ENCODE results near the gene ARID3A.
A peak's percentile ranks its signal among the peaks of the same experiment; 100 is the strongest.
"Not testable (repeated sequence)": the region's sequence is repeated elsewhere in the genome, so short reads cannot be mapped to it uniquely, and the experiment has no call there.

The ARID3A gene, protein sequence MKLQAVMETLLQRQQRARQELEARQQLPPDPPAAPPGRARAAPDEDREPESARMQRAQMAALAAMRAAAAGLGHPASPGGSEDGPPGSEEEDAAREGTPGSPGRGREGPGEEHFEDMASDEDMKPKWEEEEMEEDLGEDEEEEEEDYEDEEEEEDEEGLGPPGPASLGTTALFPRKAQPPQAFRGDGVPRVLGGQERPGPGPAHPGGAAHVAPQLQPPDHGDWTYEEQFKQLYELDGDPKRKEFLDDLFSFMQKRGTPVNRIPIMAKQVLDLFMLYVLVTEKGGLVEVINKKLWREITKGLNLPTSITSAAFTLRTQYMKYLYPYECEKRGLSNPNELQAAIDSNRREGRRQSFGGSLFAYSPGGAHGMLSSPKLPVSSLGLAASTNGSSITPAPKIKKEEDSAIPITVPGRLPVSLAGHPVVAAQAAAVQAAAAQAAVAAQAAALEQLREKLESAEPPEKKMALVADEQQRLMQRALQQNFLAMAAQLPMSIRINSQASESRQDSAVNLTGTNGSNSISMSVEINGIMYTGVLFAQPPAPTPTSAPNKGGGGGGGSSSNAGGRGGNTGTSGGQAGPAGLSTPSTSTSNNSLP

DNA sequence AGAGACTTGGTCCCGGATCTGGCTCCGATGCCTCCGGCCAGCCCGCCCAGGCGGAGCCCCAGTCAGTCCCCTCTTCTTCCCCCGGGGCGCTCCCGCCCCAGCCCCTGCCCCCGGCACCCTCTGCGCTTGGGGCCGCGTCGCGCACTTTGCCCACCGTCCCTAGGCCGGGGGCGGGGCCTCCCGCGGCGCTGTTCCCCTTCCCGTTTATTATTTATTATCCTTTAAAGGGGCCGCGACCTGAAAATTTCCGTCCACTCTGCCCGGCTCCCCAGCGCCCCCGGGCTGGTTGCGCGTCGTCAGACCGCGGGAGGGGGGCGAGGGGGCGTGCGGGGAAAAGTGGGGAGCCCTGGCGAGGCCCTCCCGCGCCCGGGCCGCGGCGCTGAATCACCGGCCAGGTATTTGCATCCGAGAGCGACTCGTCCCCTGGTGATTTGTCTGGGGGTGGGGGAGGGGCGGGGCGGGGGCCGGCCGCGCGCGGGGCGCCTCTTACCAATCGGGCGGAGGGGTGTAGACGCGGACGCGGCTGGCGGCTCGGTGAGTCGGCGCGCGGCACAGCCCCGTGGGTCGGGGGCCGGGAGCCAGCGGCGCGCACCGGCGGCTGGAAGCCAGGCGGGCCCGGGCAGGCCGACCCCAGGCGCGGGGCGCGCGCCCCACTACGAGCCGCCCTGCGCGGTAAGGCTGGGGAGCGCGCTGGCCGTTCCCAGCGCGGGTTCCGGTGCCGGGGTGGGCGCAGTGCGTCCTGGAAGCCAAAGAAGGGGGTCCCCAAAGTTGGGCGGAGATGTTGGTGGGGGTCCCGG, at the start of gene ARID3A:
ARID3A (plus strand) TSS at position 510 of the 797 bp plus-strand sequence. CDS start 3,494 bp downstream, outside the sequence.
- peak; percentile 74 for DNase-seq

DNA sequence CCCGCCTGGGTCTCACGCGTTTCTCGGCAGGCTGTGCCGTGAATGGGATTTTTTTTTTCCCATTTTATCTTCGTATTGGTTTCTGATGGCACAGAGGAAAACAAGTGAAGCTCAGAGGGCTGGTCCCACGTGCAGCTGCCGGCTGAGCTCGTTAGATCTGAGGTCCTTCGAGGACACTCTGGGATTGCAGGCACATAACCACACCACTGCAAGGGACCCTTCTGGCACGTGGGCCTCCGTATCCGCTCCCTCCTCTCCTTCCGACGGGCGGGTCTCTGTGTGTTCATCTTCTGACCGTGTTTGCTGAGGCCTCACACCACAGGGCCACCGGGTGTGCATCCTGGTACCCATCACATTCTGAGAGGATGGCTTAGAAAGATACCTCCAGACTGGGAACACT, 49.7 kb upstream of the ARID3A start:
- DNase-seq: no peak

DNA sequence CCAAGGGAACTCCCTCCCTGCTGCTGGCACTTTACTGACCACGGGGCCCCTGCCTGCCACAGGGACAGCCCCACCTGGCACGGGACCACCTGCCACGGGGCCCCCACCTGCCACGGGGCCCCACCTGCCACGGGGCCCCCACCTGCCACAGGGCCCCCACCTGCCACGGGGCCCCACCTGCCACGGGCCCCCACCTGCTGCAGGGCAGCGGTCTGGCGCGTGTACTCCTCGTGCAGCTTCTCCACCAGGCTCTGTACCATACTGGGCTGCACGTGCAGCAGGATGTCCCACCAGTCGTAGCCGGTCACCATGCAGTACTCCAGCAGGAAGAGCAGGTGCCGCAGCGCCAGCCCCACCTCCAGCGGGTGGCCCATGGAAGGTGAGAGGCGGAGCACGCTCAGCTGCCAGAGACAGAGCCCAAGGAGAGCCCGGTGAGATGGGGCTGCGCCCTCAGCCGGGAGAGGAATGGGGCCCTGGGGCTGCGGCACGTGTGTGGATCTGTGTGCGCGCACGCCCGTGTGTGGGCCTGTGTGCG, 49.0 kb upstream of the ARID3A start:
- DNase-seq: no peak

DNA sequence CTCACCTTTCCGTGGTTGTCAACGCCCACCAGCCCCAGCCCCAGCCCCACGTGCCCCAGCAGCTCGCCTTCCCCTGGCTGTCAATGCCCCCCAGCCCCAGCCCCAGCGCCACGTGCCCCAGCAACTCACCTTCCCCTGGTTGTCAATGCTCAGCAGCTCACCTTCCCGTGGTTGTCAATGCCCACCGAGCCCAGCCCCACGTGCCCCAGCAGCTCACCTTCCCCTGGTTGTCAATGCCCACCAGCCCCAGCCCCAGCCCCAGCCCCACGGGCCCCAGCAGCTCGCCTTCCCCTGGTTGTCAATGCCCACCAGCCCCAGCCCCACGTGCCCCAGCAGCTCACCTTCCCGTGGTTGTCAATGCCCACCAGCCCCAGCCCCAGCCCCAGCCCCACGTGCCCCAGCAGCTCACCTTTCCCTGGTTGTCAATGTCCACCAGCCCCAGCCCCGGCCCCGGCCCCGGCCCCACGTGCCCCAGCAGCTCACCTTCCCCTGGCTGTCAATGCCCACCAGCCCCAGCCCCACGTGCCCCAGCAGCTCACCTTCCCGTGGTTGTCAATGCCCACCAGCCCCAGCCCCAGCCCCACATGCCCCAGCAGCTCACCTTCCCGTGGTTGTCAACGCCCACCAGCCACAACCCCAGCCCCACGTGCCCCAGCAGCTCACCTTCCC, 47.7 kb upstream of the ARID3A start:
- DNase-seq: not testable (repeated sequence)

DNA sequence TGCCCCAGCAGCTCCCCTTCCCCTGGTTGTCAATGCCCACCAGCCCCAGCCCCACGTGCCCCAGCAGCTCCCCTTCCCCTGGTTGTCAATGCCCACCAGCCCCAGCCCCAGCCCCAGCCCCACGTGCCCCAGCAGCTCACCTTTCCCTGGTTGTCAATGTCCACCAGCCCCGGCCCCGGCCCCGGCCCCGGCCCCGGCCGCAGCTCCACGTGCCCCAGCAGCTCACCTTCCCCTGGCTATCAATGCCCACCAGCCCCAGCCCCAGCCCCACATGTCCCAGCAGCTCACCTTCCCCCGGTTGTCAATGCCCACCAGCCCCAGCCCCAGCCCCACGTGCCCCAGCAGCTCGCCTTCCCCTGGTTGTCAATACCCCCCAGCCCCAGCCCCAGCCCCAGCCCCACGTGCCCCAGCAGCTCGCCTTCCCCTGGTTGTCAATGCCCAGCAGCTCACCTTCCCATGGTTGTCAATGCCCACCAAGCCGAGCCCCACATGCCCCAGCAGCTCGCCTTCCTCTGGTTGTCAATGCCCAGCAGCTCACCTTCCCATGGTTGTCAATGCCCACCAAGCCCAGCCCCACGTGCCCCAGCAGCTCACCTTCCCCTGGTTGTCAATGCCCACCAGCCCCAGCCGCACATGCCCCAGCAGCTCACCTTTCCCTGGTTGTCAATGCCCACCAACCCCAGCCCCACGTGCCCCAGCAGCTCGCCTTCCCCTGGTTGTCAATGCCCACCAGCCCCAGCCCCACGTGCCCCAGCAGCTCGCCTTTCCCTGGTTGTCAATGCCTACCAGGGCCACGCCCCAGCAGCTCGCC, 46.9 kb upstream of the ARID3A start:
- DNase-seq: not testable (repeated sequence)

DNA sequence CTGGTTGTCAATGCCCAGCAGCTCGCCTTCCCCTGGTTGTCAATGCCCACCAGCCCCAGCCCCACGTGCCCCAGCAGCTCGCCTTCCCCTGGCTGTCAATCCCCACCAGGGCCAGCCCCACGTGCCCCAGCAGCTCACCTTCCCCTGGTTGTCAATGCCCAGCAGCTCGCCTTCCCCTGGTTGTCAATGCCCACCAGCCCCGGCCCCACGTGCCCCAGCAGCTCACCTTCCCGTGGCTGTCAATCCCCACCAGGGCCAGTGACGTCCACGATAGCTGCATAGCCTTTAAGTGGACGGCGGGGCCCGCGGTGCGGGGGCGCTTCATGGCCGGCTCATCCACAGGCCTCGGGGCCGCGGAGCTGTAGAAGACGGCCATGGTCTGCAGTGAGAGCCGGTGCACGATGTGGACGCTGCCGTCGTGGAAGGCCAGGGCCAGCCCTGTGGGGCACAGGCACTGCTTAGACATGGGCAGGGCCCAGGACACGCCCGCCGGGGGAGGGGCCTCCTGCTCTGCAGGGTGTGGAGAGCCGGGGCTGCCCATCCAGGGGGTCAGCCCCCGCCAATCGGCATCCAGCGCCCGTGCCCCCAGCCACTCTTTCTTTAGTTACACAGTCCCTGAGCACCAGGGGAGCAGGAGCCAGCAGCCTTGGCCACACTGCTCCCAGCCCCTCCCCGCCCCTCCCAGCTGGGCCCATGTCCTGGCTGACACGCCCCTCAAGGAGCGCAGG, 46.0 kb upstream of the ARID3A start:
- no peak for DNase-seq

DNA sequence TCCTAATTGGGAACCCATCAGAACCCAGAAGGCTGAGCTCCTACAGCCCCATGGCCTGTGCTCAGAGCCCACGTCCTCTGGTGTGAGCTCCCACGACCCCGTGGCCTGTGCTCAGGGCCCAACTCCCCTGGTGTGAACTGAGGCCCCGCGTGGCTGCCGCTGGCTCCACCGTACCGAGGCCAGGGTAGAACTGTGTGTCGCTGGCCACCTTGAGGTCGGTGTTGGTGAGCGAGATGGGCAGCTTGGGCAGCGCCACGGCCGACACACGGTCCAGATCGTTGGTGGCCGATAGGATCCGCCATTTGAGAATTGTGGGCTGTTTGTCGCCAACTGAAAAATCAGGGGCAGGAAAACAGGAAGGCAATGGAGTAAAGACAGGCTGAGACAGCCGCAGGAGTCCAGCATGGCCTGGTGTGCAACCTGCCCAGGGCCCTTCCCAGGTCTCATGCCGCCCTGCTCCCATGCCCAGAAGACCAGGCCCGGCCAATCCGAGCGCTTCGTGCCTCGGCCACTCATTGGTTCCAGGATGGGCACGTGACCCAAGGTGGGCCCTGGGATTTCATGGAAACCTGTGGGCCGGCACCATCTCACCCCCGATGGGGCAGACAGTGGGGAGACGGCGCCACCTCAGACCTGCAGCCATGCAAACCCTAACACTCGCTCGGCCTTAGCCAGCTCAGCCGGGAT, 44.3 kb upstream of the ARID3A start:
- no peak for DNase-seq

DNA sequence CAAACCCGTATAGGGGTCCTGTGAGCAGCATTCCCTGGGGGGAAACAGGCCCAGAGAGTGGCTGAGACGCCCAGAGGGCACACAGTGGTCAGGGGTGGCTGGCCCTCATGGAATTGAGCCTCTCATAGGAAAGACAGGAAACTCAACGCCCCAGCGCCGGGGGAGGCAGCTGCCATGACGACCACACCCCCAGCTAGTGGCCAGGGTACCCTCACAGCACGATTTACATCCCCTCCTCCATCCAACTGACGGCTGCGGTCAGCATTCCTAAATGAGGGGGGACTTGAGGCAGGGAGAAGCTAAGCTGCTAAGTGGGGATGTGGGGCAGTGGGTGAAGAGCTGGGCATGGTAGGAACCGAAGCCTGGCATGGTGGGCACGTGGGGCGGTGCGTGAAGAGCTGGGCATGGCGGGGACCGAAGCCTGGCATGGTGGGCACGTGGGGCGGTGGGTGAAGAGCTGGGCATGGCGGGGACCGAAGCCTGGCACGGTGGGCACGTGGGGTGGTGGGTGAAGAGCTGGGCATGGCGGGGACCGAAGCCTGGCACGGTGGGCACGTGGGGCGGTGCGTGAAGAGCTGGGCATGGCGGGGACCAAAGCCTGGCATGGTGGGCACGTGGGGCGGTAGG, 42.9 kb upstream of the ARID3A start:
- DNase-seq: no peak

DNA sequence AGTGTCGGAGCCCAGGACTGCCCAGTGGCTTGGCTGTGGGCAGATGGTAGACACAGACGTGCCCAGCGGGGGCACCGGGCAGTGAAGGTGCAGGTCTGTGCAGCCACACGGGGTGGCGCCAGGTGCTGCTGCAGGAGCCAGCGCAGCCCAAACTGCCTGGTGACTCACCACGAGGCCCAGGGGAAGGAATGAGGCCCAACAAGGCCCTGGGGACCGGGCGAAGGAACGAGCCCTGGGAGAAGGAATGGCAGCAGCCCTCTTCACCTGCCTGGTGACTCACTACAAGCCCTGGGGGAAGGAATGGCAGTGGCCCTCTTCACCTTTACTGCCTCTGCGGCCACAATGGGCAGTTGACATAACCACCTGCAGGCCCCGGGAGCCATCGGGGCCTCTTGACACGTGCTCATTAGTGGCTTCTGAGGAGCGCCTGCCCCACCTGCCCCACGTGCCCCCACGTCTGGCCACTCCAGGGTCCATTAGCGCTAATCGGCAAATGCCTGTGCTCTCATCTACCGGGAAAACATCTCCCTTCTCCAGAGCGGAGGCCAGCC, 42.1 kb upstream of the ARID3A start:
- no peak for DNase-seq

DNA sequence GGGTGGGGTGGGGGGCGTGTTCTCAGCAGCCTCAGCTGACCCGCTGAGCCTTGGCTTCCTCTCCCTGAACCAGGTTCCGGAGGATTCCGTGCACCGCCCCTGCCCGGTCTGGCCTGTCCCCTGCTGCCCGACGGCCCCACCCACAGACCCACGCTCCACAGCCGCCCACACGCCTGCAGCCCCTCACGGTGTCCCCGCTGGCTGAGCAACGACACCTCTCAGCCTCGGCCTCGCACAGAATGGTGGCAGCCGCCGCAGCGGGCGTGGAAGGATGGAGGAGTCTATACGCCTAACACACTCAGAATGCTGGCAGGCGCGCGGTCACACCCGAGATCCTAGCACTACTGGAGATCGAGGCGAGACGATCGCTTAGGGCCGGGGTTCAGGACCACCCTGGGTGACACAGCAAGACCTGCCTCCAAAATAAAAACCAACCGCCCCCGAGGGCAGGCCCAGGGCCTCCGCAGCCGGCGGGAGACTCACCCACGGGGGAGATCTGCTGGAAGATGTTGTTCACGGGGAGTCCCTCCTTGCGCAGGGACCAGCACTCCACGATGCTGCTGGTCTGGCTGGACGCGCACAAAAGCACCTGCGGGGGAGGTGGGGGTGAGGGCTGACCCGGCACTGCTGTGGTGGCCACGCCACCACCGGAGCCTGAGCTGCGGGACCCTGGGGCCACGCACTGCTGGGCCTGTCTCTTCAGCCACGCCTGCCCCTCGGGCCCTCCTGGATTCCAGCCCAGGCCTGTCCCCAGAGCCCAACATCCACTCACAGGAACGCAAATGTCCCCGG, 41.2 kb upstream of the ARID3A start:
- DNase-seq: no peak

DNA sequence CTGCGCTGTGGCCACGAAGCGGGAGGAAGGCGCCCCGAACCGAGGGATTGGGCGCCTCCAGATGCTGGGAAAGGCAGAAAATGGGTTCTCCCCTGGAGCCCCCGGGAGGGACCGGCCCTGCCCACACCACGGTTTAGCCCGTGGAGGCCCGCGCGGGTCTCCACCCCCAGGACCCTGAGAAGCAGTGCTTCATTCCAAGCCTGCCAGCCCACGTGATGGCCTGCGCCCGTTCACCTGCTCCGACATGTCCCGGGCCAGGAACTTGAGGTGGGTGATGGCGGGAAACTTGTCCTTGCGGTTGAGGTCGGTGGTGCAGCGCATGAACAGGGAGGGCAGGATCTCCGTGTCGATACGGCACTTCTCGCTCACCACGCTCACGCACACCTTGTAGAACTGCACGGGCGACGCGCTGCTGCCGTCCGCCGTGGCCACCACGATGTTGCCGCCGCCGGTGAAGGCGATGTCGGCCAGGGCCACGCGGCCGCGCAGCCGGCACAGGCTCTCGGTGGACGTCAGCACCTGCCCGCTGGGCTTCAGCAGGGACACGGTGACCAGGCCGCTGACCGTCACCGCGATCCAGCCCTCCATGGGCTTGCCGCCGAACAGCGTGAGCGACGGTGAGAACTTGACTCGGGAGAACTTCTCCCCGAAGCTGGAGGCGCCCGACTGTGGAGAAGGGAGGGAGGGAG, 40.2 kb upstream of the ARID3A start:
- no peak for DNase-seq

DNA sequence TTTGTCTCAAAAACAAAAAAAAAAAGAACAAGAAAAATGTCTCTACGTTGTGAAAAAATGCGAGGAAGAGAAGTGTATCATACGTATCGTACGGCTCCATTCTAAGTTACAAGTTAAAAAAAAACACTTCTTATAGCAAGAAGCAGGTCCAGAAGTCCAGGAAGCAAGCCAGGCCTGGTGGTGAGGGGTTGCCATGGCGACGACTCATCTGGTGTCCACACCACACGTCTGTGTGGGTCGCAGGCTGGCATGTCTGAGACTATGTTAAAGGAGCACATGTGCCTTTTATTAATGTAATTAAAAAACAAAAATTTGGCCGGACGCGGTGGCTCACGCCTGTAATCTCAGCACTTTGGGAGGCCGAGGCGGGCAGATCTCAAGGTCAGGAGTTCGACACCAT, 38.8 kb upstream of the ARID3A start:
- DNase-seq: no peak

DNA sequence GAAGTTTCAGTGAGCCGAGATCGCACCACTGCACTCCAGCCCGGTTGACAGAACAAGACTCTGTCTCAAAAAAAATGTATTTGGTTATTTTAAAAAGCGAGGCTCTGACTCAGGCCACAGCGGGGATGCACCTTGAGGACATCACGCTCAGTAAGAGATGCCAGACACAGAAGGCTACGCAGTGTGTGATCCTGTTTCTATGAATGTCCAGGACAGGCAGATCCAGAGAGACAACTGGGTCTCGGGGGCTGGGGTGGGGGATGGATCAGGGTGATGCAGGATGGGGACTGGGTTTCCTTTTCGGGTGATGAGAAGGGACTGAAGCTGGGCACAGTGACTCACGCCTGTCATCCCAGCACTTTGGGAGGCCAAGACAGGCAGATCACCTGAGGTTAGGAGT, 38.2 kb upstream of the ARID3A start:
- DNase-seq: no peak

DNA sequence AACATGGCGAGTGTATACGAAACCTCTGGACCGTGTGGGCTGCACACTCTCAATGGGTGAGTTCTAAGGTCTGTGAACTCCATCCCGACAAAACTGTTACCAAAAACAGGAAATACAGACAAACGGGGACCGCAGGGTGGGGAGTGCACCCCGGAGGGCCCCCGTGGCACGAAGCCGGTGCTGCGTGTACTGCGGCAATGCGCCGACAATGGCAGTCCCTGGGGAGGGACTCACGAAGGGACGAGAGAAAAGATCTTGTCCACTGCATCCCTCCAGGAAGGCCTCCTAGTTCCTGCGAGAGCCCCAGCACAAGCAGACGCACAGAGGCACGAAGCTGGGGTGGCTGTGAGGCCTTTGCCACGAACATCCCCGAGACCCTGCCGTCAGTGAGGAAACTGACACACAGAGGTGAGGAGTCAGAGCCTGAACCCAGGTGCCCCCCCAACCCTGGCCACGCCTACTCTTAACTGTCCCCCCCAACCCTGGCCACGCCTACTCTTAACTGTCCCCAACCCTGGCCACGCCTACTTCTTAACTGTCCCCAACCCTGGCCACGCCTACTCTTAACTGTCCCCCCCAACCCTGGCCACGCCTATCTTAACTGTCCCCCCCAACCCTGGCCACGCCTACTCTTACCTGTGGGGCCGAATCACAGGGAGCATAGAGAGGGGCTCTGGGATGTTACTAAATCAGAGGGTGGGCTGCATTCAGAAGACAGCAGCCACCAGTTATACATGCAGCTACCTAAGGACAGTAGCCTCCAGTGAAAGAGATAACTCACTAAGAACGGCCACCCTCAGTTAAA, 37.1 kb upstream of the ARID3A start:
- DNase-seq: no peak

DNA sequence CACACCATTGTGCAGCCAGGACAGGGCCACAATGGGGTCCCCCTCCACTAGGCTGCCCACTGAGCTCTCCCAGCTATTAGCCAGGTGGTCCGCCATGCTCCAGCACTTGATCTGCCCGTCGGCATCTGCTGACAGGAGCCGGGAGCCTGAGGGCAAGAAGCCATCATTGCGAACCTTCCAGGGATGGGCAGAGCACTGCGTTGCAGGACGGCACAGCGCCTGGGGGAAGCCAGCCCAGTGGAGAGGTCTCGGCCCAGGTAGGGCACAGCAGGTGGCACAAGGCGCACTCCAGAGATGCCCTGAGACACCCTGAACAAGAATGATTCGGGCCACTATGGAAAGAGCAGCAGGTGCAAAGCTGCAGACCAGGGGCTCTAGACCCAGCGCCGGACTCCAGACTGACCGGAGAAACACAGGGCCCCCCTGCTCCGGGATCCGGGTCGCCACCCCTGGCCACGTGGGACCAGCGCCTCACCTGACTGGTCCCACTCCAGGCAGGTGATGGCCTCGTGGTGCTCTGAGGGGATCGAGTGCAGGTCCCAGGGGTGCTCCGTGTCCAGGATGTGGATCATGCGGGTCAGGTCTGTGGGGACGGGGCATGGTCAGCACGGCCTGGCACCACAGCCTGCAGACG, 36.1 kb upstream of the ARID3A start:
- no peak for DNase-seq

DNA sequence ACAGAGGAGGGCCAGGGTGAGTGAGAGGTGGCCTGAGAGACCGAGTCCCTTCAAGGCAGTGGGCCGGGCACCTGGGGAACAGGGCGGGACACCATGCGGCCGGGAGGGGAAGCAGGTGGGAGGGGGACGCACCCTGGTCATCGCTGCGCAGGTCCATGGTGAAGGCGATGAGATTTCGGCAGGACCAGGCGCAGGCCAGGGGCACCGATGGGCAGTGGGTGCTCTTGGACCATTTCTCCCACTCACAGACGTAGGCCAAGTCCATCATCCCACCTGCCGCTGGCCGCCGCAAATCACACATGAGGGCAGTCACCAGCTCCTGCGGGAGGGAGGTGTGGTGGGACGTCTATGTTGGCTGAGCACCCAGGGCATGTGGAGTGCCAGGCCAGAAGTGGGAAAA, 35.0 kb upstream of the ARID3A start:
- no peak for DNase-seq

Data from NCI-H1105 (cell line).